B cell (primary cell): ENCODE measurements around the gene SLC12A7.

ENCODE experiments used
- CTCF ChIP-seq: fragments of 200-600 bp; IDR thresholded peaks from one replicate; pipeline ENCODE4 v1.8.0; 2022; ENCODE audit warnings: antibody characterized with exemption, mild to moderate bottlenecking
- EZH2 ChIP-seq: IDR thresholded peaks from 2 replicates; pipeline ENCODE4 v1.6.1; 2012; ENCODE audit warnings: borderline replicate concordance, low read depth, mild to moderate bottlenecking, moderate library complexity, low read length; ENCODE audit not compliant: insufficient read depth, poor library complexity, severe bottlenecking

- no peak for TF ChIP-seq CTCF
- TF ChIP-seq EZH2: no peak
Observed at GRCh38 chr5:1059884-1060263, 52.0 kb downstream of the SLC12A7 start.
